K562 (cell line): ENCODE results near the gene CHN2. TPM values are rescaled to one million over a fixed set of nuclear protein-coding genes. Genes with fewer than 3 reads are reported as not detected.

Experiments
- ATAC-seq: fragments of 200-7000 bp; cut with Tn5 transposase; 3 replicates; pipeline ENCODE4 v1.9.1; 2020; ENCODE audit warnings: moderate library complexity
- BruUV-seq: library from RNA; stranded (reverse); fragments of 400-500 nt; replicated peaks from 2 replicates; lab custom pipeline; 2021; lab: Mats Ljungman, UMichigan
- CTCF ChIA-PET: fragments of 300-600 bp; formaldehyde crosslinking; extraction: SDS; loops from one replicate; lab custom pipeline; 2021; ENCODE audit warnings: low intra/inter-chr PET ratio; lab: Yijun Ruan, JAX
- POLR2A ChIA-PET: fragments of 300-600, 350-650 bp; sonication (Branson Sonifier 250); formaldehyde crosslinking; extraction: SDS; loops from one replicate; lab custom pipeline; 2021; ENCODE audit warnings: antibody characterized with exemption, inconsistent platforms; lab: Yijun Ruan, JAX
- DNase-seq, 4 experiments: peaks; one replicate each; pipeline versions ENCODE4 v3.0.0 to v3.0.0-alpha.2; 2011 to 2018; ENCODE audit warnings: low spot score in 3 of 4, mixed read lengths in 3 of 4; ENCODE audit errors: extremely low read depth in 1 of 4
- FAIRE-seq: peaks from 2 replicates; lab custom pipeline; 2011; peaks lifted over from hg19 to GRCh38; lab: Jason Lieb, UNC
- H2AFZ ChIP-seq: 2 replicates; pipeline ENCODE4 v1.6.0; 2011; ENCODE audit warnings: low read depth, low read length, control low read depth, inconsistent platforms
- H3K27ac ChIP-seq: fragments of 200-600 bp; 3 replicates; pipeline ENCODE4 v1.8.0; 2011; ENCODE audit warnings: low read depth, mild to moderate bottlenecking, control low read depth, inconsistent platforms, low read length, moderate library complexity, mixed read lengths; ENCODE audit errors: extremely low read depth
- H3K27me3 ChIP-seq, 2 experiments: fragments of 300-600 bp in 1 of 2; 2 replicates in 1 of 2; 3 replicates in 1 of 2; pipeline versions ENCODE4 v1.6.0 to v1.8.0; 2011; ENCODE audit warnings: inconsistent platforms in 2 of 2, low read length in 2 of 2, mild to moderate bottlenecking in 1 of 2, mixed read lengths in 1 of 2, moderate library complexity in 1 of 2; ENCODE audit not compliant: control insufficient read depth in 2 of 2, insufficient read depth in 2 of 2
- H3K36me3 ChIP-seq: fragments of 300-600 bp; 3 replicates; pipeline ENCODE4 v1.8.0; 2011; ENCODE audit warnings: mild to moderate bottlenecking, low read length, inconsistent platforms; ENCODE audit not compliant: control insufficient read depth, insufficient read depth
- H3K4me1 ChIP-seq, 2 experiments: fragments of 200-600 bp in 1 of 2; replicated peaks in 1 of 2; 2 replicates in 1 of 2; 3 replicates in 1 of 2; pipeline versions ENCODE4 v1.5.1 to v1.8.0; 2011; ENCODE audit warnings: inconsistent platforms in 2 of 2, low read length in 2 of 2, mild to moderate bottlenecking in 1 of 2, mixed read lengths in 1 of 2, moderate library complexity in 1 of 2; ENCODE audit not compliant: control insufficient read depth in 2 of 2, insufficient read depth in 2 of 2
- H3K4me2 ChIP-seq: 2 replicates; pipeline ENCODE4 v1.6.1; 2011; ENCODE audit warnings: low read length, control low read depth, inconsistent platforms, mixed read lengths; ENCODE audit not compliant: insufficient read depth
- H3K4me3 ChIP-seq: fragments of 200-600 bp; sonication (generic), shearing (Covaris generic); 2 replicates; pipeline ENCODE4 v1.5.1; 2016; ENCODE audit warnings: control low read depth, inconsistent platforms
- H3K79me2 ChIP-seq: fragments of 200-600 bp; 3 replicates; pipeline ENCODE4 v1.8.0; 2011; ENCODE audit warnings: low read length, inconsistent platforms; ENCODE audit not compliant: control insufficient read depth, insufficient read depth
- H3K9ac ChIP-seq, 2 experiments: 2 replicates each; pipeline versions ENCODE4 v1.6.0 to v1.6.1; 2011; ENCODE audit warnings: low read depth in 2 of 2, low read length in 2 of 2, control low read depth in 1 of 2, inconsistent platforms in 1 of 2, mild to moderate bottlenecking in 1 of 2, mixed read lengths in 1 of 2; ENCODE audit not compliant: insufficient read depth in 1 of 2
- H3K9me1 ChIP-seq: one replicate; pipeline ENCODE4 v1.6.0; 2011; ENCODE audit warnings: inconsistent platforms, mild to moderate bottlenecking, low read length, moderate library complexity; ENCODE audit not compliant: control insufficient read depth, insufficient read depth
- H3K9me3 ChIP-seq: replicated peaks from 2 replicates; pipeline ENCODE4 v1.5.1; 2011; ENCODE audit warnings: low read depth, low read length, inconsistent platforms; ENCODE audit not compliant: control insufficient read depth, insufficient read depth
- H4K20me1 ChIP-seq: replicated peaks from 2 replicates; pipeline ENCODE4 v1.6.1; 2011; ENCODE audit warnings: low read length, inconsistent platforms, mixed read lengths; ENCODE audit not compliant: control insufficient read depth, insufficient read depth
- XRCC3 ChIP-seq: fragments of 450-650 bp; IDR thresholded peaks from 2 replicates; pipeline ENCODE4 v1.6.1; 2017; ENCODE audit warnings: mild to moderate bottlenecking, moderate library complexity
- ZNF408 ChIP-seq: fragments of 250-450 bp; sonication (Bioruptor Pico); IDR thresholded peaks from 2 replicates; pipeline ENCODE4 v1.4.0; 2020; ENCODE audit warnings: low read depth, mild to moderate bottlenecking, moderate library complexity
- ZNF830 ChIP-seq: fragments of 250-450 bp; sonication (Bioruptor Pico); IDR thresholded peaks from 2 replicates; pipeline ENCODE4 v1.5.0; 2021; ENCODE audit warnings: mild to moderate bottlenecking
- WGBS: fragments of 100-300 bp; shearing (Covaris generic); methylation state at CpG from one replicate; pipeline ENCODE4 v1.1.6; 2016; ENCODE audit warnings: low coverage, mixed read lengths; ENCODE audit not compliant: insufficient coverage; ENCODE audit errors: missing lambda C conversion rate; 5-methylcytosine and 5-hydroxymethylcytosine counted together
- in situ Hi-C: fragments of 300-500 bp; cut with MboI; formaldehyde crosslinking; loops from 4 replicates; pipeline ENCODE4 v1.15.0; 2018; ENCODE audit warnings: inconsistent platforms, mixed read lengths
- intact Hi-C: fragments of 100-400 bp; cut with micrococcal nuclease; formaldehyde crosslinking; loops from 2 replicates; pipeline ENCODE4 v1.14.2; 2022
- polyA plus RNA-seq, 8 experiments: library from polyadenylated mRNA; depleted of rRNA in 4 of 8; stranded (reverse) in 5 of 8; unstranded in 3 of 8; fragments of >200 nt; fragmentation: Nextera tagmentation in 2 of 8; fragmentation: Illumina TruSeq in 1 of 8; extraction: Ambion mirVana in 2 of 8; extraction: Trizol in 1 of 8; gene quantifications; 2 replicates each; pipeline versions ENCODE4 v1.2.1 to v1.2.3, GENCODE V29; 2011 to 2014; ENCODE audit warnings: inconsistent platforms in 1 of 8, missing spikeins in 1 of 8
- total RNA-seq, 7 experiments: library from RNA; depleted of rRNA in 6 of 7; stranded (reverse); fragments of >200 nt in 6 of 7; fragmentation: Illumina TruSeq in 2 of 7; extraction: Trizol in 2 of 7; gene quantifications; 2 replicates each; pipeline versions ENCODE4 v1.2.1 to v1.2.3, GENCODE V29; 2011 to 2021; ENCODE audit warnings: low replicate concordance in 1 of 7
- TF ChIP-seq, protein P1 (sequence below): fragments of 250-450 bp; sonication (Bioruptor Pico); IDR thresholded peaks from 2 replicates; pipeline ENCODE4 v1.5.0; 2021; ENCODE audit warnings: mild to moderate bottlenecking, moderate library complexity
- TF ChIP-seq, protein P2 (sequence below): sonication (generic); formaldehyde crosslinking; IDR thresholded peaks from 2 replicates; pipeline ENCODE4 v1.8.1; 2022; ENCODE audit warnings: missing genetic modification reagents
- TF ChIP-seq, protein P3 (sequence below): sonication (generic); IDR thresholded peaks from 2 replicates; pipeline ENCODE4 v1.6.1; 2016
- TF ChIP-seq, protein P4 (sequence below): fragments of 250-450 bp; sonication (Bioruptor Pico); IDR thresholded peaks from 2 replicates; pipeline ENCODE4 v1.4.0; 2020; ENCODE audit warnings: mild to moderate bottlenecking

Gene CHN2
- total and polyA plus RNA-seq, 9 of the 15 experiments (the other 6 are each of a cell fraction or from before 2014, with no cell fraction given), result 0.12 to 2.1 (median 0.31) TPM; not detected in 1

DNA sequence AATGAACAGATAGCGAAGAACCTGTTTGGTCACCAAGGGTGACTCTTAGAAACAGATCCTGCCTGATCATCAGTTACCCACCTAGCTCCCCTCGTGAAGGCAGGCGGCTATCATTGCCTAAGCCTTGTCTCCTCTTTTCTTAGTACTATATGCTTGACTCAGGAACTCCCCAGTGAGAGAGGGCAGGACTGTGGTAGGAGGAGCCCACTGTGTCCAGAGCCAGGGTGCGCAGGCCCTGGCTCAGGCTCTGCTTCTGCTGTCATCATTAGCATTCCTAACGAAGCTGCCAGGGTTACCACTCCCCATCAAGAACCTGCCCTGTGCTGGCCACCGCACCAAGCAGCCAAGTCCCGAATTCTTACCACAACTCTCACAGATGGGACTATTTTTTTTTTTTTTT, 160.8 kb downstream of the CHN2 start:
- Histone ChIP-seq H2AFZ (no peak overlapping the region), H3K4me1 (no peaks in the 10 kb centered on the region), H3K9me1 (no peaks in the 10 kb centered on the region), H3K9me3 (no peaks in the 10 kb centered on the region), H4K20me1 (no peaks in the 10 kb centered on the region), H3K36me3 (no peaks in the 10 kb centered on the region), H3K79me2 (no peaks in the 10 kb centered on the region), H3K9ac (no peak overlapping the region), H3K27me3 (peaks cover 0 to 3% of the 10 kb centered on the region in 2 experiments; a peak in 2 of 5 replicates), H3K4me3 (no peak overlapping the region), H3K27ac (no peak overlapping the region), H3K4me2 (no peak overlapping the region)
- ChIA-PET POLR2A (no interaction called here), CTCF (no interaction called here)
- no TSS peak for BruUV-seq
- intact Hi-C loops, result no loop called here
- ATAC-seq, result no peak
- 6% methylated on average over 5 of the region's 7 CpGs for WGBS
- no peak for FAIRE-seq
- TF ChIP-seq XRCC3 (no peak), ZNF830 (no peak), ZNF408 (CRISPR knock-in tag) (no peak)
- TF ChIP-seq, protein P1, sequence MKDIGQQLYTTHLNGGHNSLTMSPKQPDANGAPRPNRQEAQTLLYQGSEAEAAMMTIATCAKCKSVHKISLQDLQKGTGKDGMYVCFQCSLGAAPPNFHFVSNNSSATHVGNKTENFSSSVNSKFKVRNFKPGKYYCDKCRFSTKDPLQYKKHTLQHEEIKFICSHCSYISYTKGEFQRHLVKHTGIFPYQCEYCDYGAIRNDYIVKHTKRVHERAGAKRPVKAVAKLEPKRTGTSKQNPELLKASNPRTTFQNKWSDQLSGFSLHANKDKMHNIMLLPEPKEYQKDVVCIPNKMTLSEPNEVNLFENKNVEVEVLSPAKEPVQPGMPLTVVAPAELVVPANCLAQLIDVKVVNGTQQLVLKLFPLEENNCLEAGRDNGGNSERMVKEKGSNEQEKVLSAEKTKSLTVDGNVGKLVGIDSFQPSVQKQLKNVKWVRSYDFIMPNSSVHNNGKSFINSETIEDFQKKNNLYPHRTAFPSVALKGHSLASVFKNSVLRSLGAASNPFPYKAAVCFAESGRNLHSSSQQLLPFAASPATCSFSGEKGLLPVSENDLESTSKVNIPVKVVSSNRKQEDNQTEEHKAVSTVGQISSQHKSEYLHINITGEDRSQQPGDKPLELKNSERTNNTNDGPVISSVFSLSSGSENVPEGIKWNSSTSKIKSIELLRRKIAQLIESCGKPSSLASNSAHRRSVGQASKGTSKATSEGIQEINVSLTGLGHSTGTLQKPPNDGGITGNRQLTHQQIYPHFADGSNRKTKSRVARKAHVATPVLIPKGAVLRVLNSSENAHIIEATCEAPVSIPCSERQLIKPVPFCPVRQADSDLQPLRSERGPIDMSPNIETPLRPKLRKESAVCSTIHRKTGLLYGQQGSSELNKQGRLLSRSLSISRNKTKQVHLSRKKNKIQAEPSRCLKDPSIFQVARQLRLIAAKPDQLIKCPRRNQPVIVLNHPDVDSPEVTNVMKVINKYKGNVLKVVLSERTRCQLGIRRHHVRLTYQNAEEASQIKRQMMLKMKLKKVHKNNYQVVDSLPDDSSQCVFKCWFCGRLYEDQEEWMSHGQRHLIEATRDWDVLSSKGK (CRISPR knock-in tag), result no peak
- TF ChIP-seq, protein P2, sequence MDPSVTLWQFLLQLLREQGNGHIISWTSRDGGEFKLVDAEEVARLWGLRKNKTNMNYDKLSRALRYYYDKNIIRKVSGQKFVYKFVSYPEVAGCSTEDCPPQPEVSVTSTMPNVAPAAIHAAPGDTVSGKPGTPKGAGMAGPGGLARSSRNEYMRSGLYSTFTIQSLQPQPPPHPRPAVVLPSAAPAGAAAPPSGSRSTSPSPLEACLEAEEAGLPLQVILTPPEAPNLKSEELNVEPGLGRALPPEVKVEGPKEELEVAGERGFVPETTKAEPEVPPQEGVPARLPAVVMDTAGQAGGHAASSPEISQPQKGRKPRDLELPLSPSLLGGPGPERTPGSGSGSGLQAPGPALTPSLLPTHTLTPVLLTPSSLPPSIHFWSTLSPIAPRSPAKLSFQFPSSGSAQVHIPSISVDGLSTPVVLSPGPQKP (CRISPR knock-in tag), result no peak
- TF ChIP-seq, protein P3, sequence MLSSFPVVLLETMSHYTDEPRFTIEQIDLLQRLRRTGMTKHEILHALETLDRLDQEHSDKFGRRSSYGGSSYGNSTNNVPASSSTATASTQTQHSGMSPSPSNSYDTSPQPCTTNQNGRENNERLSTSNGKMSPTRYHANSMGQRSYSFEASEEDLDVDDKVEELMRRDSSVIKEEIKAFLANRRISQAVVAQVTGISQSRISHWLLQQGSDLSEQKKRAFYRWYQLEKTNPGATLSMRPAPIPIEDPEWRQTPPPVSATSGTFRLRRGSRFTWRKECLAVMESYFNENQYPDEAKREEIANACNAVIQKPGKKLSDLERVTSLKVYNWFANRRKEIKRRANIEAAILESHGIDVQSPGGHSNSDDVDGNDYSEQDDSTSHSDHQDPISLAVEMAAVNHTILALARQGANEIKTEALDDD, result no peak
- TF ChIP-seq, protein P4, sequence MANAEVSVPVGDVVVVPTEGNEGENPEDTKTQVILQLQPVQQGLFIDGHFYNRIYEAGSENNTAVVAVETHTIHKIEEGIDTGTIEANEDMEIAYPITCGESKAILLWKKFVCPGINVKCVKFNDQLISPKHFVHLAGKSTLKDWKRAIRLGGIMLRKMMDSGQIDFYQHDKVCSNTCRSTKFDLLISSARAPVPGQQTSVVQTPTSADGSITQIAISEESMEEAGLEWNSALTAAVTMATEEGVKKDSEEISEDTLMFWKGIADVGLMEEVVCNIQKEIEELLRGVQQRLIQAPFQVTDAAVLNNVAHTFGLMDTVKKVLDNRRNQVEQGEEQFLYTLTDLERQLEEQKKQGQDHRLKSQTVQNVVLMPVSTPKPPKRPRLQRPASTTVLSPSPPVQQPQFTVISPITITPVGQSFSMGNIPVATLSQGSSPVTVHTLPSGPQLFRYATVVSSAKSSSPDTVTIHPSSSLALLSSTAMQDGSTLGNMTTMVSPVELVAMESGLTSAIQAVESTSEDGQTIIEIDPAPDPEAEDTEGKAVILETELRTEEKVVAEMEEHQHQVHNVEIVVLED (CRISPR knock-in tag), result no peak
- TF ChIP-seq, all 486 proteins: peak for 0
- in situ Hi-C loops, result no loop called here
- DNase-seq, result no peak
